Left ventricle myocardium inferior (tissue), 1 donor: ENCODE data around the gene DNAJB6. TPM values are rescaled to one million over a fixed set of nuclear protein-coding genes. Genes with fewer than 3 reads are reported as not detected.
A peak's percentile ranks its signal among the peaks of the same experiment; 100 is the strongest.

Source experiments
- DNase-seq: peaks from one replicate; pipeline ENCODE4 v3.0.0-alpha.2; 2020
- H3K27ac ChIP-seq: fragments of 200-600 bp; replicated peaks from 2 replicates; pipeline ENCODE4 v1.8.0; 2021
- H3K27me3 ChIP-seq: fragments of 200-600 bp; 2 replicates; pipeline ENCODE4 v1.8.0; 2021; ENCODE audit warnings: low read depth
- H3K36me3 ChIP-seq: fragments of 200-600 bp; 2 replicates; pipeline ENCODE4 v1.8.0; 2021
- H3K4me1 ChIP-seq: fragments of 200-600 bp; 2 replicates; pipeline ENCODE4 v1.8.0; 2021
- H3K4me3 ChIP-seq: fragments of 200-600 bp; 2 replicates; pipeline ENCODE4 v1.8.0; 2021; ENCODE audit warnings: mild to moderate bottlenecking, moderate library complexity
- H3K9me3 ChIP-seq: fragments of 200-600 bp; replicated peaks from 2 replicates; pipeline ENCODE4 v1.8.0; 2021
- intact Hi-C: fragments of 100-400 bp; cut with micrococcal nuclease; formaldehyde crosslinking; loops from one replicate; pipeline ENCODE4 v1.11.0; 2022
- total RNA-seq: library from RNA; stranded (reverse); fragmentation: NEBNext Ultra II Directional; extraction: Animal tissue kit (Norgen Biotek cat#: 25700); gene quantifications from one replicate; pipeline ENCODE4 v1.2.1, GENCODE V29; 2021
- TF ChIP-seq, protein P1 (sequence below): fragments of 200-600 bp; IDR thresholded peaks from 2 replicates; pipeline ENCODE4 v1.8.0; 2021; ENCODE audit warnings: antibody characterized with exemption, mild to moderate bottlenecking, borderline replicate concordance
- donor health status: DM: no; HTN: yes; CAD: no; lungs with severe emphysema.

Gene DNAJB6
- total RNA-seq, 1 donor from 2014 or later = 211 TPM

DNA sequence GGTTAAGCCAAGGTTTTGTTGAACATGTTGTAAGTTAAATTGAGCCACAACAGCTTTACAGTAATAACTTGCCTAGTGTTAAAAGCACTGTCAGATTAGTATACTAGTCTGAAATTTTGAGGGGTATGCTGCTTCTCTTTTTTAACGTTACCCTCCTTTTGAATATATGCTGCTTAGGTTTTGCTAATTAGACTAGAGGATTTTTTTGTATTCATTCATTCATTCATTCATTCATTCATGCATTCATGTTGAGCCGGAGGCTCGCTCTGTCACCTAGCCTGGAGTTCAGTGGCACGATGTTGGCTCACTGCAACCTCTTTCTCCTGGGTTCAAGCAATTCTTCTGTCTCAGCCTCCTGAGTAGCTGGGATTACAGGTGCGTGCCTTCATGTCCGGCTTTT, 24.7 kb downstream of the DNAJB6 start:
- H3K4me3 ChIP-seq = no peak overlapping the region
- peak overlapping the region; percentile 85 for H3K27ac ChIP-seq
- DNase-seq = no peak
- no peaks in the 10 kb centered on the region for H3K9me3 ChIP-seq
- no peaks in the 10 kb centered on the region for H3K27me3 ChIP-seq
- intact Hi-C loops = no loop called here
- TF ChIP-seq, protein P1, sequence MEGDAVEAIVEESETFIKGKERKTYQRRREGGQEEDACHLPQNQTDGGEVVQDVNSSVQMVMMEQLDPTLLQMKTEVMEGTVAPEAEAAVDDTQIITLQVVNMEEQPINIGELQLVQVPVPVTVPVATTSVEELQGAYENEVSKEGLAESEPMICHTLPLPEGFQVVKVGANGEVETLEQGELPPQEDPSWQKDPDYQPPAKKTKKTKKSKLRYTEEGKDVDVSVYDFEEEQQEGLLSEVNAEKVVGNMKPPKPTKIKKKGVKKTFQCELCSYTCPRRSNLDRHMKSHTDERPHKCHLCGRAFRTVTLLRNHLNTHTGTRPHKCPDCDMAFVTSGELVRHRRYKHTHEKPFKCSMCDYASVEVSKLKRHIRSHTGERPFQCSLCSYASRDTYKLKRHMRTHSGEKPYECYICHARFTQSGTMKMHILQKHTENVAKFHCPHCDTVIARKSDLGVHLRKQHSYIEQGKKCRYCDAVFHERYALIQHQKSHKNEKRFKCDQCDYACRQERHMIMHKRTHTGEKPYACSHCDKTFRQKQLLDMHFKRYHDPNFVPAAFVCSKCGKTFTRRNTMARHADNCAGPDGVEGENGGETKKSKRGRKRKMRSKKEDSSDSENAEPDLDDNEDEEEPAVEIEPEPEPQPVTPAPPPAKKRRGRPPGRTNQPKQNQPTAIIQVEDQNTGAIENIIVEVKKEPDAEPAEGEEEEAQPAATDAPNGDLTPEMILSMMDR = no peak
- H3K4me1 ChIP-seq = peaks cover 87% of the 10 kb centered on the region
- peaks cover 78% of the 10 kb centered on the region for H3K36me3 ChIP-seq

DNA sequence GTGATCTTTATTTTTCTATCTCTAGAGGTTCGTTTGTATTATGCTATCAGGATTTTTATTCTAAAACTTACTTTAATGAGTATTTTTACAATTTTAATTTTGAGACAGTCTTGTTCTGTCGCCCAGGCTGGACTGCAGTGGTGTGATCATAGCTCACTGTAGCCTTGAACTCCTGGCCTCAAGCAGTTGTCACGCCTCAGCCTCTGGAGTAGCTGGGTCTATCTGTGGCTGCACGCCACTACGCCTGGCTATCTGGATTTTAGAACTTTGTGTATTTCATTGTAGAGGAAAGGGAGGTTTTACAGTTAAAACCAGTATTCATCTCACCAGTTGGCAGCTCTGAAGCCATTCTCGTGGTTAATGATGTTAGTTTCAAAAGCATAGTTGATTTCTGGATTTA, 25.9 kb downstream of the DNAJB6 start:
- H3K27ac ChIP-seq = peak overlapping the region; percentile 4
- TF ChIP-seq, protein P1 = no peak
- DNase-seq = no peak
- H3K36me3 ChIP-seq = peaks cover 90% of the 10 kb centered on the region
- intact Hi-C loops = no loop called here
- no peak overlapping the region for H3K4me3 ChIP-seq
- peaks cover 75% of the 10 kb centered on the region for H3K4me1 ChIP-seq
- H3K27me3 ChIP-seq = no peaks in the 10 kb centered on the region
- H3K9me3 ChIP-seq = peaks cover 4% of the 10 kb centered on the region

GRCh38 chr7:157366722-157367121, 29.9 kb downstream of the DNAJB6 start:
- Histone ChIP-seq H3K27me3 (no peaks in the 10 kb centered on the region), H3K4me1 (peaks cover 49% of the 10 kb centered on the region), H3K36me3 (peaks cover 95% of the 10 kb centered on the region), H3K4me3 (no peak overlapping the region), H3K27ac (no peak overlapping the region), H3K9me3 (peaks cover 4% of the 10 kb centered on the region)
- intact Hi-C loops = no loop called here
- no peak for DNase-seq
- TF ChIP-seq, protein P1 = no peak

DNA sequence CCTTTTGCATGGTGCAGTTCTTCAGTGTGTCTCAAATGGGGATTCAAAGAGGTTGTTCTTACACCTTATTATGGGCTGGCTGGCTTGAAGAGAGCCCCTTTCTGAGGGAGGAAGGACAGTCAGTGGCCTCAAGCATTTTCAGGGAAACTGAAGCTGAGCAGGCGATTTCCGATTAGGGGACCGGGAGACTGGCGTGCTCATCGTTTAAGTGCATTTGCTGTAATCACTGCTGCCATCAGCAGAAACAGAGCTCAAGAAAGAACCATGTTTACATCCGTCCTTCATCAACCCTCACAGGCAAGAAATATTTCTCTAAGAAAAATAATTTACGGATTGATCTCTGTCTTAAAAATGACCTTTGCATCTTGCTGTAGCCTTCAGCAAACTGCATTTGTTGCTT, 32.2 kb downstream of the DNAJB6 start:
- peaks cover 4% of the 10 kb centered on the region for H3K9me3 ChIP-seq
- TF ChIP-seq, protein P1 = no peak
- H3K27me3 ChIP-seq = no peaks in the 10 kb centered on the region
- DNase-seq = no peak
- peaks cover 94% of the 10 kb centered on the region for H3K36me3 ChIP-seq
- no peak overlapping the region for H3K4me3 ChIP-seq
- intact Hi-C loops = no loop called here
- H3K4me1 ChIP-seq = peaks cover 45% of the 10 kb centered on the region
- no peak overlapping the region for H3K27ac ChIP-seq

GRCh38 chr7:157370742-157371141, 33.9 kb downstream of the DNAJB6 start:
- TF ChIP-seq, protein P1 = no peak

GRCh38 chr7:157371296-157371695, 34.5 kb downstream of the DNAJB6 start:
- TF ChIP-seq, protein P1 = no peak

More at GRCh38 chr7:157370742-157371141, 33.9 kb downstream of the DNAJB6 start:
- no peak for DNase-seq
- Histone ChIP-seq H3K27ac (no peak overlapping the region), H3K9me3 (peaks cover 4% of the 10 kb centered on the region), H3K36me3 (peaks cover 78% of the 10 kb centered on the region), H3K4me3 (no peak overlapping the region), H3K4me1 (peaks cover 51% of the 10 kb centered on the region), H3K27me3 (no peaks in the 10 kb centered on the region)
- intact Hi-C loops = no loop called here

More at GRCh38 chr7:157371296-157371695, 34.5 kb downstream of the DNAJB6 start:
- no peak for DNase-seq
- intact Hi-C loops = no loop called here
- Histone ChIP-seq H3K27ac (no peak overlapping the region), H3K4me3 (no peak overlapping the region), H3K9me3 (peaks cover 4% of the 10 kb centered on the region), H3K4me1 (peaks cover 56% of the 10 kb centered on the region), H3K36me3 (peaks cover 74% of the 10 kb centered on the region), H3K27me3 (no peaks in the 10 kb centered on the region)
